Placental pericyte (primary cell): ENCODE data around the gene IL27RA. TPM values are rescaled to one million over a fixed set of nuclear protein-coding genes. Genes with fewer than 3 reads are reported as not detected.

Experiments
- total RNA-seq: library from RNA; depleted of rRNA; stranded (reverse); fragments of >200 nt; gene quantifications from 2 replicates; pipeline ENCODE4 v1.2.3, GENCODE V29; 2012

The IL27RA gene
- 0.88 and 2.4 TPM in 2 replicates for total RNA-seq

GRCh38 chr19:14031719-14032480 is at the start of gene IL27RA:
Gene IL27RA (plus strand): TSS chr19:14031762. CDS start chr19:14031873, 111 bp downstream.

GRCh38 chr19:14006085-14006765 is 25.3 kb upstream of the IL27RA start, which contains the start of gene RFX1:
Gene RFX1 (minus strand): TSS chr19:14006320. CDS start chr19:13993843, 12,477 bp downstream.

GRCh38 chr19:14027856-14028450 is 3.6 kb upstream of the IL27RA start, which contains the start of gene RLN3:
Gene RLN3 (plus strand): TSS chr19:14028148. CDS start chr19:14028205, 57 bp downstream.

GRCh38 chr19:14061751-14062557 is 30.4 kb downstream of the IL27RA start, which contains the start of gene PALM3:
Gene PALM3 (minus strand): TSS chr19:14062076. CDS start chr19:14061980, 96 bp downstream.

GRCh38 chr19:14072535-14073260 is 41.1 kb downstream of the IL27RA start, which contains the start of gene MISP3:
Gene MISP3 (plus strand): TSS chr19:14072786. CDS start chr19:14073310, 524 bp downstream.

GRCh38 chr19:14085309-14085995 is 53.9 kb downstream of the IL27RA start, which contains the start of gene C19orf67:
Gene C19orf67 (minus strand): TSS chr19:14085783. CDS start chr19:14085627, 156 bp downstream.

GRCh38 chr19:14090509-14091080 is 59.0 kb downstream of the IL27RA start, which contains the start of gene SAMD1:
Gene SAMD1 (minus strand): TSS chr19:14090751.

Other genes with a start within 250 kb of the IL27RA start
- gene ZSWIM4, start 236.3 kb upstream of the IL27RA start, total RNA-seq: 16.8 and 17.5 TPM in 2 replicates
- 0.43 TPM in 1 of 2 replicates, not detected in the other for gene NANOS3, start 154.6 kb upstream of the IL27RA start, total RNA-seq
- gene BRME1, start 125.6 kb upstream of the IL27RA start, total RNA-seq: 0.43 and 0.44 TPM in 2 replicates
- gene CC2D1A, start 125.6 kb upstream of the IL27RA start, total RNA-seq: 18.6 and 21.4 TPM in 2 replicates
- gene PODNL1, start 93.3 kb upstream of the IL27RA start, total RNA-seq: 1.6 and 4.4 TPM in 2 replicates
- gene DCAF15, start 79.3 kb upstream of the IL27RA start, total RNA-seq: 11.2 and 35.1 TPM in 2 replicates
- 5.9 and 6.1 TPM in 2 replicates for gene RFX1, start 25.4 kb upstream of the IL27RA start, total RNA-seq
- not detected in 2 replicates for gene RLN3, start 3.6 kb upstream of the IL27RA start, total RNA-seq
- gene PALM3, start 30.3 kb downstream of the IL27RA start, total RNA-seq: 0.22 TPM in 1 of 2 replicates, not detected in the other
- under 0.01 and 0.43 TPM in 2 replicates for gene MISP3, start 41.0 kb downstream of the IL27RA start, total RNA-seq
- not detected in 2 replicates for gene C19orf67, start 54.0 kb downstream of the IL27RA start, total RNA-seq
- 24.1 and 31.6 TPM in 2 replicates for gene SAMD1, start 59.0 kb downstream of the IL27RA start, total RNA-seq
- 47.5 and 73.6 TPM in 2 replicates for gene PRKACA, start 86.0 kb downstream of the IL27RA start, total RNA-seq
- 0.44 and 30.5 TPM in 2 replicates for gene ASF1B, start 104.8 kb downstream of the IL27RA start, total RNA-seq
- 2.6 and 2.8 TPM in 2 replicates for gene ADGRL1, start 174.4 kb downstream of the IL27RA start, total RNA-seq